ENCODE results near the gene JAKMIP2.

The JAKMIP2 gene

DNA sequence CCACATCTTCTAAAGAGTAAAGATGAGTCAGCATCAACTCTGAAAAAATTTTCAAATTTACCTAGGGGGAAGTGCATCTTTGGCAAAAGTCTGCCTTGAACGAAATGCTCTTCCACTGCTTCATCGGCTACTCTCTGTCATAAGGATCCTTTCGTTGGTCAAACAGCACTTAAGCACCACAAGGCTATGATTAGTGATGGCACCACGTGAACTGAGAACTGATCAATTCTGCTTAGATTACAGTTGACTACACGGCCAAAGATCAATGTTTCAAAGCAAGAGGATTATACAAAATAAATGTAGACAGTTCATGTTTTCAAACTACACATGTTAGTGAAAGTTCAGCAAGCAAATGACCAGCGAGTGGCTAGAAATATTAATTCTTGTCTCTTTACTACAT is 9.4 kb downstream of the JAKMIP2 start:
- Histone ChIP-seq H3K36me3 (ENCODE audit: control insufficient read depth in 1 of 2, insufficient read depth in 2 of 2, low read length in 2 of 2) (no peaks in the 10 kb centered on the region), H3K4me1 (ENCODE audit: control insufficient read depth in 1 of 2, insufficient read depth in 2 of 2, low read length in 2 of 2) (no peaks in the 10 kb centered on the region), H2BK12ac (ENCODE audit: low read length) (no peak overlapping the region), H3K79me2 (ENCODE audit: control insufficient read depth, insufficient read depth, low read length, poor library complexity) (no peaks in the 10 kb centered on the region), H4K8ac (ENCODE audit: low read depth, low read length) (no peak overlapping the region), H2AFZ (ENCODE audit: insufficient read depth, low read length, poor library complexity) (no peak overlapping the region), H2BK120ac (ENCODE audit: insufficient read depth, low read length, poor library complexity) (no peak overlapping the region), H2AK5ac (ENCODE audit: low read length) (no peak overlapping the region), H3K9me3 (ENCODE audit: insufficient read depth, low read depth, low read length) (no peaks in the 10 kb centered on the region), H3K23ac (ENCODE audit: low read length) (no peak overlapping the region), H3K14ac (ENCODE audit: low read length) (no peak overlapping the region), H2BK5ac (ENCODE audit: low read depth, low read length, poor library complexity) (no peak overlapping the region), H3K9ac (ENCODE audit: low read length) (no peak overlapping the region), H3K27me3 (ENCODE audit: insufficient read depth, low read length) (no peaks in the 10 kb centered on the region), H3K18ac (ENCODE audit: low read length) (no peak overlapping the region), H3K4ac (ENCODE audit: low read depth, low read length) (no peak overlapping the region), H4K12ac (ENCODE audit: low read depth, low read length) (no peak overlapping the region), H4K91ac (ENCODE audit: low read depth, low read length) (no peak overlapping the region), H3K79me1 (ENCODE audit: low read length) (no peaks in the 10 kb centered on the region), H3K27ac (ENCODE audit: low read depth, low read length) (no peak overlapping the region), H3K4me3 (ENCODE audit: low read depth, low read length) (no peak overlapping the region), H3K4me2 (ENCODE audit: low read length) (no peak overlapping the region)
- DNase-seq = no peak
- no CpG with 5 or more reads among the region's 6 CpGs for WGBS (ENCODE audit: extremely low coverage, insufficient coverage, insufficient read length)

DNA sequence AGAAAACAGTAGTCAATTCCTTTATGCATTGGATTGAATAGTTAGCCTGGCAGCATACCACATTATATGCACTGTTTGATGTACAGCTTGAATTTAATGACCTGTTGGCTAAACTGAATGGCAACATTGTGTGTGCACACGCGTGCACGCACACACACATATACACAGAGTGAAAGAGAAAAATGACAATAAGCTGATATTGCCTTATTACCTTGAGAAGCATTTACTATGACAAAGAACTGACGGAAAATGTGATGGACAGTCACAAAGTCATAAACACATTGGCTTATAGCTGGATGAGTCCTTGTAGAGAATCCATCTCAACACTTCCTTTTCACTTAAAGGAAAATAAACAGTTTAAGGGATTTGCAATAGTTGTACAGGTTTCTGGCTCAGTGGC is 15.5 kb downstream of the JAKMIP2 start:
- H3K4me1 ChIP-seq (ENCODE audit: control insufficient read depth in 1 of 2, insufficient read depth in 2 of 2, low read length in 2 of 2) = peaks cover 0 to 5% of the 10 kb centered on the region in 2 experiments
- no peak overlapping the region for H3K9ac ChIP-seq (ENCODE audit: low read length)
- no peak overlapping the region for H4K8ac ChIP-seq (ENCODE audit: low read depth, low read length)
- no peak for DNase-seq
- H2BK12ac ChIP-seq (ENCODE audit: low read length) = no peak overlapping the region
- H3K23ac ChIP-seq (ENCODE audit: low read length) = no peak overlapping the region
- H3K4ac ChIP-seq (ENCODE audit: low read depth, low read length) = no peak overlapping the region
- H2AFZ ChIP-seq (ENCODE audit: insufficient read depth, low read length, poor library complexity) = no peak overlapping the region
- H3K79me2 ChIP-seq (ENCODE audit: control insufficient read depth, insufficient read depth, low read length, poor library complexity) = no peaks in the 10 kb centered on the region
- no peak overlapping the region for H3K4me3 ChIP-seq (ENCODE audit: low read depth, low read length)
- WGBS (ENCODE audit: extremely low coverage, insufficient coverage, insufficient read length) = no CpG with 5 or more reads among the region's 4 CpGs
- H3K14ac ChIP-seq (ENCODE audit: low read length) = no peak overlapping the region
- H3K27me3 ChIP-seq (ENCODE audit: insufficient read depth, low read length) = no peaks in the 10 kb centered on the region
- H3K79me1 ChIP-seq (ENCODE audit: low read length) = peaks cover 2% of the 10 kb centered on the region
- H2BK5ac ChIP-seq (ENCODE audit: low read depth, low read length, poor library complexity) = no peak overlapping the region
- H3K36me3 ChIP-seq (ENCODE audit: control insufficient read depth in 1 of 2, insufficient read depth in 2 of 2, low read length in 2 of 2) = no peaks in the 10 kb centered on the region
- no peak overlapping the region for H3K18ac ChIP-seq (ENCODE audit: low read length)
- no peak overlapping the region for H3K4me2 ChIP-seq (ENCODE audit: low read length)
- no peak overlapping the region for H4K91ac ChIP-seq (ENCODE audit: low read depth, low read length)
- no peaks in the 10 kb centered on the region for H3K9me3 ChIP-seq (ENCODE audit: insufficient read depth, low read depth, low read length)
- H4K12ac ChIP-seq (ENCODE audit: low read depth, low read length) = no peak overlapping the region
- H2BK120ac ChIP-seq (ENCODE audit: insufficient read depth, low read length, poor library complexity) = no peak overlapping the region
- H2AK5ac ChIP-seq (ENCODE audit: low read length) = no peak overlapping the region
- H3K27ac ChIP-seq (ENCODE audit: low read depth, low read length) = no peak overlapping the region

DNA sequence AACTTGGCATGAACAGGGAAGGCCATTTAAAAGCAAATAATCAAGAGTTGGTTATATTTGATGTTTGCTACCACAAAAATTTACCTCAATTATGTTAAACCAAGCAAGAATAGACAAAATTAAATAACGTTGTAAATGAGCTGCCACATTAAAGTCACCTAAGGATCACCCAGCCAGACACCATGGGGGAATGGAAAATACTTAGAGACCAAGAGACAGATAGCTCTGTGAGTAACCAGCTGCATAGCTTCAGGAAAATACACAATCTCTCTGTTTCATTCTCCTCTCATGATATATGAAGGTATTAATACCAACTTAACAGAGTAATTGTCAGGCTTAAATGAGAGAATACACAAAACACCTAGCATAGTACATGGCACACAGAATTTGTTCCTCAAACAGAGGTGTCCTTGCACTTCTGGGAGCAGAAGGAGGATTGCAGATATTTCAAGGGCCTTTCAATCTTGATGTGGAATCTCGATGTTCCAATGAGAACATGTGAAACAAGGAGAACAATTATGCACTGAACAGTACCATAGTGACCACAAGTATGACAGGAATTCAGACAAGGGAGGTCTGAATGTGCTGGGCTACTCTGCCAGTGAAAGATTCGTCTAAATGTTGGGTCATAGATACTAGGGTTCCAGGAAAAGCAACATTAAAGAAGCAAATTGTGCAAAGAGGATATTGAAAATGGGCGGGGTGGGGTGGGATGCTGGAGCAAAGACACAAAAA is 18.6 kb downstream of the JAKMIP2 start:
- DNase-seq = peak in 1 of 2 donors; percentile 28
- Histone ChIP-seq H3K27ac (ENCODE audit: low read depth, low read length) (peak overlapping the region; percentile 14), H2AK5ac (ENCODE audit: low read length) (no peak overlapping the region), H2BK12ac (ENCODE audit: low read length) (no peak overlapping the region), H4K8ac (ENCODE audit: low read depth, low read length) (no peak overlapping the region), H3K23ac (ENCODE audit: low read length) (no peak overlapping the region), H3K18ac (ENCODE audit: low read length) (no peak overlapping the region), H3K79me2 (ENCODE audit: control insufficient read depth, insufficient read depth, low read length, poor library complexity) (no peaks in the 10 kb centered on the region), H3K4me3 (ENCODE audit: low read depth, low read length) (no peak overlapping the region), H3K14ac (ENCODE audit: low read length) (no peak overlapping the region), H2AFZ (ENCODE audit: insufficient read depth, low read length, poor library complexity) (no peak overlapping the region), H3K79me1 (ENCODE audit: low read length) (peaks cover 2% of the 10 kb centered on the region), H3K36me3 (ENCODE audit: control insufficient read depth in 1 of 2, insufficient read depth in 2 of 2, low read length in 2 of 2) (no peaks in the 10 kb centered on the region), H3K9me3 (ENCODE audit: insufficient read depth, low read depth, low read length) (no peaks in the 10 kb centered on the region), H2BK5ac (ENCODE audit: low read depth, low read length, poor library complexity) (no peak overlapping the region), H4K12ac (ENCODE audit: low read depth, low read length) (no peak overlapping the region), H4K91ac (ENCODE audit: low read depth, low read length) (no peak overlapping the region), H3K4me1 (ENCODE audit: control insufficient read depth in 1 of 2, insufficient read depth in 2 of 2, low read length in 2 of 2) (peaks cover 0 to 5% of the 10 kb centered on the region in 2 experiments), H3K4me2 (ENCODE audit: low read length) (peak overlapping the region; percentile 7), H3K9ac (ENCODE audit: low read length) (no peak overlapping the region), H2BK120ac (ENCODE audit: insufficient read depth, low read length, poor library complexity) (no peak overlapping the region), H3K27me3 (ENCODE audit: insufficient read depth, low read length) (no peaks in the 10 kb centered on the region), H3K4ac (ENCODE audit: low read depth, low read length) (no peak overlapping the region)
- no CpG with 5 or more reads among the region's 4 CpGs for WGBS (ENCODE audit: extremely low coverage, insufficient coverage, insufficient read length)

DNA sequence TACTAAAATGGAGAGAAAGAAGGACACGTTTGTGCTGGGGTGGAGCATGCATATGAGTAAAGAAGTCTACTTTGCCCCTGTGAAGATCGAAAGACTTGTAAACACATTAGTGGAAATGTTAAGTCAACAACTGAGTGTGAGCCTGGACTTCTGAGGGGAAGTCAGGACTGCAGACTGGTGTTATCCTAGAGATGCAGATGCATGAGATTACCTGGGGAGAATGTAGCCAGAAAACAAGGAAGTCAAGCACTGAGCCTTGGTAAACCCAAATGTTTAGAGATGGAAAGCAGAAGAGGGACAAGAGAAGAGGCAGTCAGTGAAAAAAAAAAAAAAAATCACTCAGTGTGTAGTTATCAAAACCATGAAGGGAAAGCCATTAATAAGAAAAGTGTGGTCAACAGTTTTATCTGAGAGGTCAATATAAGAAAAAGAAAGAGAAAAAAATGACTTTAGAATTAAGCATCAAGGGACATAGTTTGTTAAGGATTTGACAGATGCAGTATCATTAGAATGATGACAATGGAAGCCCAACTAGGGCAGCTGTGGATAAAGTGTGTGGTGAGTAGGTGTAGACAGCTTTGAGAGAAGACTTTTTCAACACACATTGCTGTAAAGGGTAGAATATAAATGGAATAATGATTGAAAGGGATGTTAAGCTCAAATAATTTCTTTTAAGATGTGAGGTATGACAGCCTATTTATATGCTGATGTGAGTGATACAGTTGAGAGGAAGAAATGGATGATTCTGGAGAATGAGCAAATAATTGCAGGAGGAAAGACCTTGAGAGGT is 22.2 kb downstream of the JAKMIP2 start:
- H3K18ac ChIP-seq (ENCODE audit: low read length) = no peak overlapping the region
- no peak overlapping the region for H4K8ac ChIP-seq (ENCODE audit: low read depth, low read length)
- H3K36me3 ChIP-seq (ENCODE audit: control insufficient read depth in 1 of 2, insufficient read depth in 2 of 2, low read length in 2 of 2) = no peaks in the 10 kb centered on the region
- peaks cover 2% of the 10 kb centered on the region for H3K79me1 ChIP-seq (ENCODE audit: low read length)
- no peaks in the 10 kb centered on the region for H3K27me3 ChIP-seq (ENCODE audit: insufficient read depth, low read length)
- H3K9ac ChIP-seq (ENCODE audit: low read length) = no peak overlapping the region
- H2AK5ac ChIP-seq (ENCODE audit: low read length) = no peak overlapping the region
- no peak overlapping the region for H2BK12ac ChIP-seq (ENCODE audit: low read length)
- no peak overlapping the region for H3K4me3 ChIP-seq (ENCODE audit: low read depth, low read length)
- no peak overlapping the region for H2BK120ac ChIP-seq (ENCODE audit: insufficient read depth, low read length, poor library complexity)
- H2BK5ac ChIP-seq (ENCODE audit: low read depth, low read length, poor library complexity) = no peak overlapping the region
- no peak overlapping the region for H3K4me2 ChIP-seq (ENCODE audit: low read length)
- no peak overlapping the region for H2AFZ ChIP-seq (ENCODE audit: insufficient read depth, low read length, poor library complexity)
- H3K14ac ChIP-seq (ENCODE audit: low read length) = no peak overlapping the region
- H3K4ac ChIP-seq (ENCODE audit: low read depth, low read length) = no peak overlapping the region
- no peak for DNase-seq
- H3K79me2 ChIP-seq (ENCODE audit: control insufficient read depth, insufficient read depth, low read length, poor library complexity) = no peaks in the 10 kb centered on the region
- H3K9me3 ChIP-seq (ENCODE audit: insufficient read depth, low read depth, low read length) = no peaks in the 10 kb centered on the region
- H3K27ac ChIP-seq (ENCODE audit: low read depth, low read length) = no peak overlapping the region
- H3K23ac ChIP-seq (ENCODE audit: low read length) = no peak overlapping the region
- no CpG with 5 or more reads among the region's 2 CpGs for WGBS (ENCODE audit: extremely low coverage, insufficient coverage, insufficient read length)
- H4K91ac ChIP-seq (ENCODE audit: low read depth, low read length) = no peak overlapping the region
- H4K12ac ChIP-seq (ENCODE audit: low read depth, low read length) = no peak overlapping the region
- peaks cover 0 to 5% of the 10 kb centered on the region in 2 experiments for H3K4me1 ChIP-seq (ENCODE audit: control insufficient read depth in 1 of 2, insufficient read depth in 2 of 2, low read length in 2 of 2)
